ENCODE results near the gene GBP1.
"Not testable (repeated sequence)": the region's sequence is repeated elsewhere in the genome, so short reads cannot be mapped to it uniquely, and the experiment has no call there.

GBP1 gene, protein sequence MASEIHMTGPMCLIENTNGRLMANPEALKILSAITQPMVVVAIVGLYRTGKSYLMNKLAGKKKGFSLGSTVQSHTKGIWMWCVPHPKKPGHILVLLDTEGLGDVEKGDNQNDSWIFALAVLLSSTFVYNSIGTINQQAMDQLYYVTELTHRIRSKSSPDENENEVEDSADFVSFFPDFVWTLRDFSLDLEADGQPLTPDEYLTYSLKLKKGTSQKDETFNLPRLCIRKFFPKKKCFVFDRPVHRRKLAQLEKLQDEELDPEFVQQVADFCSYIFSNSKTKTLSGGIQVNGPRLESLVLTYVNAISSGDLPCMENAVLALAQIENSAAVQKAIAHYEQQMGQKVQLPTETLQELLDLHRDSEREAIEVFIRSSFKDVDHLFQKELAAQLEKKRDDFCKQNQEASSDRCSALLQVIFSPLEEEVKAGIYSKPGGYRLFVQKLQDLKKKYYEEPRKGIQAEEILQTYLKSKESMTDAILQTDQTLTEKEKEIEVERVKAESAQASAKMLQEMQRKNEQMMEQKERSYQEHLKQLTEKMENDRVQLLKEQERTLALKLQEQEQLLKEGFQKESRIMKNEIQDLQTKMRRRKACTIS
- total RNA-seq, result 64.9 reads per million, percentile 74 among the genes with 10 or more reads in this experiment

DNA sequence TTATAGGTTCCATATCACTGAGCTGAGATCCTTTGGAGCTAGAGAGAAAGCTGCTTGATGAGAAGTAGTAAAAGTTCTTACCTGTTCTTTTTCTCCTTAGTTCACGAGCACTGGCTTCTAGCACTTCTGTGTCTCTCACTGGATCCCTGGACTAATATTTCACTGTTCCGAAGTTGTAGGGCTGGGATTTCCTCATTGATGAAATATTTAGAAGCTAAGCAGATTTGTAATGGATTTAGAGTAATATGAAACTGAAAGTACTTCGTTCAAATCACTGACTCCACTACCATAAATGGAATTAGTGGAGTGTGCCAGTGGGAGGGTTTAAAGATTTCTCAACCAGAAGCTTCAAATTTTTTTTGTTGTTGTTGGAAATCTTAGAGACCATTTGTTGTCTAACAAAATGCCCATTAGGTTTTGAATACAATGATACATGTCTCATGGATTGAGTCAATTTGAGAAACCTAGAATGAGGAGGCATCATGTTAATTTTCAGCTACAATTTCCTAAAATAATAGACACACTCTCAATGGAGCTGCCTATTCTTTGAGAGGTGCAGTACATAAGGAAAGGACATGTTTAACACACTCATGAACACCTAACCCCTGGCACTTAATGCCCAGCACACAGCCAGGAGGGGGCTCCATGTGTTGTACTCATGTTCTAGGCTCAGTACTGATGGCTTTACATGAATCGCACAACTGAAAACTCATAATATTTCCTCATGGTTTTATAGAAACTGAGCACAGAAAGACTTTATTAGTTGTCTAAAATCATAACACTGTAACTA lies at the start of gene GBP1:
Gene GBP1, minus strand, starts transcription at position 130 of the 790 bp plus-strand sequence. CDS start 1,974 bp downstream, outside the sequence.
- DNase-seq, result no peak

DNA sequence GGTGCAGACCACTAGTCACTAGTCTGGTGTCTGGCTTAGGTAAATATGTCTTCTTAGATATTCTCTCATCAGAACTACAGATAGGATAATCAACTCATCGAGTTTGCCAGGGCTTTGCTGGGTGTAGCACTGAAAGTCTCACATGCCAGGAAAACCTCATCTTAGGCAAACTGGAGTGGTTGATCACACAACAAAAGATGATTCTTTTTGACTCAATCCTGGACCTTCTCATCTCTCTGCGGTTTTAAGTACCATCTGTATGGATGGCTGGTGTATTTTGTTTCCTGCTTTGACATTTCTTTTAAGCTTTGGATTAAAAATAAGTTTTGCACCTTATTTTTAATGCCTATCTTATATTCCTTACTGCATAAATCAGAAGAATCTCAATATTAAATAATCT lies 49.7 kb upstream of the GBP1 start:
- no peak for DNase-seq

DNA sequence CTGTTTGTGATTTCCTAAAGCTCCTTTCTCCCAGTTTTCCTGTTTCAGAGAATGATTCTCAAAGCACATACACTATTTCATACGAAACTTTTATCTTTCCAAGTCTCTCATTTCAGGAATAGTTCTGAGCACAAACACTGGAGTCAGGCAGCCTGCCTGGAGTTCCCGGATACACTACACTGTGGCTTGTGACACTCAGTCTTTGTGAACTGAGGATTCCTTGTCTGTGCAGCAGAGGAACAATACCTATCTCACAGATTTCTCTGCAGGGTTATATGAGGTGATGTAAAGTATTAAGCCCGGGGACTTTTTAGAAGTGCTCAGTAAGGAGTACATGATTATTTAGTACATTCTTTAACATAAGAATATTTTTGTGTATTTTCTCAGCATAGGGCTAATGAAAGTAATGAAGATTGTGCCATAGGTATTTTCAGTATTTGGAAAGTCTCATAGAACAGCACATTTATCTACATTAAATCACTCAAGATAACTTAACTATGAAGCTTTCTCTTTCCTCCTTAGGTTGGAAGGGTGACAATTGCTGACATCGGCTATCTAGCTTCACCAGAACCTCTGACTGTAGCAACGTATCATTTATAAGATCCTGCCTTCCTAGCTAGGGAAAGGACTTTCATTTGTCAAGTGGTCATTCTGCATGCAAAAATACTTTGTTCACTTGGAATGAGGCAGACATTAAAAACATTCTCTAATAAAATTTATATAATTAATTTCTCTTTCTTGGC lies 48.0 kb upstream of the GBP1 start:
- no peak for DNase-seq

DNA sequence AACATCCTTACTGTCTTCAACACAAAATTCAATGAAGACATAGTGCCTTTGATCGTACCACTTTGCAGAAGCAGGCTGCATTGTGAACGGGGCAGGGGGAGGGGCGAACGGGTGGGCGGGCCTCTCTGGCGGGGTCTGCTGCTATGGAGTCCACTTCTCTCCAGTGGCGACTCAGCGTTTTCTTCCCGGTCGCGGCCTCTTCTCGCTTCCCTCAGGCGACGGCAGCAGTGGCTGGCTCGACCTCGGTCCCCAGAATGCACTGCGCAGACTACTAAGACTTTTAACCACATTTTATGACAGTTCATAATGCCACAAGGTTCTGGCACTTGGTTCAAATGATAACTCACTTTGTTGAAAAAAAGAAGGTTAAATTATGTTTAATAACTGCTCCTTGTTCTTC lies 39.7 kb upstream of the GBP1 start:
- no peak for DNase-seq

DNA sequence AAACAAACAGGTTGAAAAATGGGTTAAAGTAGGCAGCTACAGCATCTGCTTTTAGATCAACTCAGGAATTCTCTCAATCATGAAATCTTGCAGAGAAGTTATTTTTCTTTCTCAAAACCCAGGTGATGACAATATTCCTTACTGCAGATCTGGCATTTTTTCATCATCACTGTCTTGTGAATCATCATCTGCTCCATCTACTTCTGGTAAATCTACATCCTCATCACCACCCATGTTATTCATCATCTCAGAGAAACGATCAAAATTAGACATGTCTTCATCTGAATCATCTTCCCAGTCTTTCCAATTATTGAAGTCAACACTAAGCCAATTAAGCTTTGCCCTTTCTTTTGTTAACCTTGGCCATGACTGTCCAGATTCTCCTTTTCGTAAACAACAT lies 39.1 kb upstream of the GBP1 start:
- DNase-seq, result no peak

DNA sequence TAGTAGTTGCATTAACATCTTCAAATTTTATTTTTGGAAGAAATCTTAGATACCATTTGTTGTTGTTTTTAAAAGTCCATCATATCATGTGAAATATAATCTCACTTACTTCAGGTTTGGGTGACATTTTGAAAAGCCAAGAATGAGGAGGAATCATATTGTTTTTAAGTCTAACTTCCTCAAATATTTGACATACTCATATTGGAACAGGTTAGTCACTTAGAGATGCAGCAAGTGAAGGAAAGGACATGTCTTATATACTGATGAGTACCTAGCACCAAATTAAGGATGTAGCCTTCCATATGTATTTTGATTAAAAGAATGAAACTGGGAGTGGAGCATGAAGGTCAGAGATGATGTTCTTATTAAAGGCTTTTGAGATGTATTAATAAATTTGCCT lies 37.0 kb upstream of the GBP1 start:
- no peak for DNase-seq

DNA sequence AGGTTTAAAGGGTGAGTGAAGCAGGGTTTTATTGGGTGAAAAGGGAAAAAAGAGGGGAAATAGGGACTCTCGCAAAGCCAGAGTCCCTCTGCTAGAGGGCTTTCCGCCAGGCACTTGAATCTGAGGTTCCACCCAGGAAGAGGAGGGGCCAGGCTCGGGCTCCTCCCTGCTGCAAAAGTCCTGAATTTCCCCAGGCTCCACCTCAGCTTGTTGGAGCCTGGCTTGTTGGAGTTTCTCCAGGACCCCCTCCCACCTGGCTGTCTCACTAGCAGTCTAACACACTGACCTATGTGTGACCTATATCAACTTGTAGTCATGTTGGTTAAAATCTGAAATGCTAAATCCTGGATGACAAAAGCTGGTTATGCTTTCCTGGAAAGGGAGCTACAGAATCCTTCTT lies 35.4 kb upstream of the GBP1 start:
- DNase-seq, result no peak

DNA sequence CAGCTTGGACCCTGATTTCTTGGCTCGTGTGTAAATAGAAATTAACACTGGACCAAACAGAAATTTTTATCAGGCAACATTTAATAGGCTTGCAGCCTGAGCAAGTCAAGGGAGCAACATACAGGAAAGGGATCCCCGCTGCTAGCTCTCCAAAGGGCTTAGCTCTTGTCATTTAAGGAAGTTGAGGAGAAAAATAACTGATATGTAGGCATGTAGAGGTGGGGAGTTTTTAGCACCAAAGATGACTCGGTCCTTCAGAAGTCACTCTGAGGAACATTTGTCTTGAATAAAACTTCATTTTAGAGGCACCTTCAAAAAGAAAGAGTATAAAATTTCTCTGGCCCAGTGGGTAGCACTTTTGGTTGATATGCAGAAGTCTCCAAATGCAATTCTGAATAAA lies 33.8 kb upstream of the GBP1 start:
- DNase-seq, result no peak

DNA sequence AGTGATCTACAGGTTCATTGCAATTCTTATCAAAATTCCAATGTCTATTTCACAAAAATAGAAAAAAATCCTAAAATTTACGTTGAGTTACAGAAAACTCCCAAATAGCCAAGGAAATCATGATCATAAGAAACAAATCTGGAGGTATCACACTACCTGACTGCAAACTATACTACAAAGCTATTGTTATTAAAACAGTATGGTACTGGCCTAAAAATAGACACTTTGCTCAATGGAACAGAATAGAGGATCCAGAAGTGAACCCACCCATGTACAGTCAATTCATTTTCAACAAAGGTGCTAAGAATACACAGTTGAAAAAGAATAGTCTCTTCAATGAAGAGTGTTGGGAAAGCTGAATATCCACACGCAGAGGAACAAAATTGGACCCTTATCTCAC lies 30.7 kb upstream of the GBP1 start:
- DNase-seq, result no peak

DNA sequence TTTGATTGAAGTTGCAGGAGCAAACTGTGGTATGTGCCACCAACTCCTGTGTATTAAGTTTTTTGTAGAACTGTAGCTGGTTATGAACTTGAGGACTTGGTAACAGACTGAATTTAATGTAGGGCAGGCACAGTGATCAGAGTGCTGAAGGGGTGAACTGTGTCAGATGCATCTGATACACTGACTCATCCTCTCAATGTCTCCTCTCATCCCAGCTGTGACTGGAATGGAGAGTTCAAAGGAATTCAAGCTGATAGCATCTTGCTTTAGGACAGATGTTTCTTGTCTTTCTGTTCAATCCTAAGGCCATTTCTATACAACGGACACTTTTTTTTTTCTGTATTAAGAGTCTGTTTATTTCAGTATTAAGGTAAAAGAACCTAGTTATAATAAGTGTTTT lies 25.0 kb upstream of the GBP1 start:
- no peak for DNase-seq

DNA sequence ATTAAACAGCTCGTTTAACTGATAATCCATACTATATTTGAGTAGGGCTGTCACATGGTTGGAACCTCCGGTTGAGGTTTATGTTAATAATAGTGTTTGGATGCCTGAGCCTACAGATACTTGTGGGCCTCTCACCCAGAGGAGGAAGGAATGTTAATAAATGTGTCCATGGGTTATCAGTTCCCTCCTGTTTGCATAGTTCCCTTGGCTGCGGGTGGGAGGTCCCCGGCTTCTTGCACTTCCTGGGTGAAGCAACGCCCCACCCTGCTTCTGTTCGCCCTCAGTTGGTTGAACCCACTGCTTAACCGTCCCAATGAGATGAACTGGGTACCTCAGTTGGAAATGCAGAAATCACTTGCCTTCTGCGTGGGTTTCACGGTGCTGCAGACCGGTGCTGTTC lies 23.6 kb upstream of the GBP1 start:
- DNase-seq, result no peak

DNA sequence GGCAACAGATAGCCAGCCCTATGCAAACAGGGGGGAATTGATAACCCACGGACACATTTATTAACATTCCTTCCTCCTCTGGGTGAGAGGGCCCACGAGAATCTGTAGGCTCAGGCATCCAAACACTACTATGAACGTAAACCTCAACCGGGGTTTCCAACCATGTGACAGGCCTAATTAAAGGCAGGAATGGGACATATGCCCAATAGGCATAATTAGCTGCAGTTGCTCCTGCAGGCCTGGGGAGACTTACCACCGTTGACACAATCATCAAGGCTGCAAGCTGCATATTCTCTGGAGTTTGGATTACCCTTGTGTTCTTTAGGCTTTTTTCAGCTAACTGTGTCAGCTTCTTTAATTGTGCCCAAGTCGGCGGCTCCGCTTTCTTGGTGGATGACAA lies 22.2 kb upstream of the GBP1 start:
- DNase-seq, result no peak

DNA sequence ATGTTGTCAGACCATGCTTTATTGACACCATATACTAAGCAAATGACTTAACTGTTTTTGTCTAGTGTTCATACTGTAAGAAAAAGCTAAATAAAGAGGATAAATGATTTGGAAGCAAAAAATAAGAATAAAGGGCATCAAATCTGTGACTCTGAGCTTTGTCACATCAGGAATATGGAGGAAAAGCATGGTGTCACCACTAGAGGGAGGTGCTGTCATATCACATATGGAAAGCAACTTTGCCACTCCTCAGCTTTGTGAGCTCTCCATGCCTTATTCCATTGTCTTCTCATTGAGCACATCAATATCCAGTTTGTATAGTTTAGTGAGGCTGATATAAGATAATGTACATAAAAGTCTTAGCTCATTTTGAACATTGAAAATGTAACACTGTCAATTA lies 20.8 kb upstream of the GBP1 start:
- DNase-seq, result peak; percentile 46

DNA sequence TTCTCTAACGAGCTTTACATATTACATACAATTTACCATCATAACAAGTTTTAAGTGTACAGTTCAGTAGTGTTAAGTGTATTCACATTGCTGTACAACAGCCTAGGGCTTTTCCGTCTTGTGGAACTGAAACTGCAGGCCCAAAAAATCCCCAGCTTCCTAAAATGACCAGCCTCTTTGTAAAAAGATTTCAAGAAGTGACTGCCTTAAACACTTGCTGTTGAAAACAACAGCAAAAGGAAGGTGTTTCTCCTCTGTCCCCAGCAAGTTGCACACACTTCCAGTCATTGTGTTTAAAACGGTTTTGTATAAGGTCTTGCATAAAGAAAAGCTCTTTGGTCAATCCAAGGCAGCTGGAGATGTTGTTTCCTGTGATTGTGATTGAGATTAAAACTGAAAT lies 16.0 kb upstream of the GBP1 start:
- DNase-seq, result no peak

DNA sequence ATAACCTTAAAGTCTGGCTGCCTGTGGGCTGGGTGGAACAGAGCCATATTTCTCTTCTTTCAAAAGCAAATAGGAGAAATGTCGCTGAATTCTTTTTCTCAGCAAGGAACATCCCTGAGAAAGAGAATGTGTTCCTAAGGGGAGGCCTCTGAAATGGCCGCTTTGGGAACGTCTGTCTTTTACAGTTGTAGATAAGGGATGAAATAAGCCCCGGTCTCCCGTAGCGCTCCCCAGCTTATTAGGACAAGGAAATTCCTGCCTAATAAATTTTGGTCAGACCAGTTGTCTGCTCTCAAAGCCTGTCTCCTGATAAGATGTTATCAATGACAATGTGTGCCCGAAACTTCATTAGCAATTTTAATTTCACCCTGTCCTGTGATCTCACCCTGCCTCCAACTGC lies 15.1 kb upstream of the GBP1 start:
- not testable (repeated sequence) for DNase-seq

DNA sequence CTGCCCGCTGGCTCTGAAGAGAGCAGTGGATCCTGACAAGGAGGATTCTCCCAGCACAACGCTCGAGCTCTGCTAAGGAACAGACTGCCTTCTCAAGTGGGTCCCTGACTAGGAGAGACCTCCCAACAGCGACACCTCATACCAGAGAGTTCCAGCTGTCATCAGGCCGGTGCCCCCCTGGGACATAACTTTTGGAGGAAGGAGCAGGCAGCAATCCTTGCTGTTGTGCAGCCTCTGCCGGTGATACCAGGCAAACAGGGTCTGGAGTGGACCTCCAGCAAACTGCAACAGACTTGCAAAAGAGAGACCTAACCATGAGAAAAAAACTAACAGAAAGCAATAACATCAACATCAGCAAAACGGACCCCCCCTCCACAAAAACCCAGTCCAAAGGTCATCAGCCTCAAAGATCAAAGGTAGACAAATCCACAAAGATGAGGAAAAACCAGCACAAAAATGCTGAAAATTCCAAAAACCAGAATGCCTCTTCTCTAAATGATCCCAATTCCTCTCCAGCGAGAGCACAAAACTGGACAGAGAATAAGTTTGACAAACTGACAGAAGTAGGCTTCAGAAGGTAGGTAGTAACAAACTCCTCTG lies 7.6 kb upstream of the GBP1 start:
- not testable (repeated sequence) for DNase-seq

DNA sequence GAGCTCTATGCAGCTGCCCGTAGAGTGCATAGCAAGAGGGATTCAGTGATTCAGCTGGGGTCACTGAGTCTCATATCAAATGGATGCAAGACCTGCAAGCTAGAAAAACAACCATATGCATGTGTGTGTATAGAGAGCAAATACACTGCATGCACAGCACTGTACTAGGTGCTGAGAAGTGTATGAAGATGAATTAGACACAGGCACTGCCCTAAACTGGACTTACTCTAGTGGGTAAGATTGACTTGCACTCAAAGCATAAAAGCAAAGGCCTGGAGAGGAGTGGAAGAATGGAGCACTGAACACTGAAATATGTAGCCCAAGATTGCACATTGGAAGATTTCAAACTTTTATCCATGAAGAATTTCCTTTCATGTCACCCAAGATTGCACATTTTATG lies 5.5 kb upstream of the GBP1 start:
- DNase-seq, result no peak

DNA sequence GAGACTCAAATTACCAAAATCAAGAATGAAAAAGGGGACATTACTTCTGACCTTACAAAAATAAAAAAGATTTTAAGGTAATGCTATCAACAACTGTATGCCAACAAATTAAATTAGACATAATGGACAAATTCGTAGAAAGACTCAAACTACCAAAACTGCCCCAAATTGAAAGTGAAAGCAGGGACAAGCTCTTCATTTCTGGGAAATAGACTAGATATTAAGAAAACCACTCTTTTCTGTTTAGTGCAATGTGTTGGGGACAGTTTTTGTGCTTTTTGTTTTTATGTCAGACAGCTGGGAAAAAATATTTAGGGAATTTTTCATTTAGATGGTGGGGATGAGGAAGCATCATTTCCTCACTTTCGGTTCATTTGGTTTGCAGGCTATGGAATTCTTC lies 4.9 kb upstream of the GBP1 start:
- no peak for DNase-seq

DNA sequence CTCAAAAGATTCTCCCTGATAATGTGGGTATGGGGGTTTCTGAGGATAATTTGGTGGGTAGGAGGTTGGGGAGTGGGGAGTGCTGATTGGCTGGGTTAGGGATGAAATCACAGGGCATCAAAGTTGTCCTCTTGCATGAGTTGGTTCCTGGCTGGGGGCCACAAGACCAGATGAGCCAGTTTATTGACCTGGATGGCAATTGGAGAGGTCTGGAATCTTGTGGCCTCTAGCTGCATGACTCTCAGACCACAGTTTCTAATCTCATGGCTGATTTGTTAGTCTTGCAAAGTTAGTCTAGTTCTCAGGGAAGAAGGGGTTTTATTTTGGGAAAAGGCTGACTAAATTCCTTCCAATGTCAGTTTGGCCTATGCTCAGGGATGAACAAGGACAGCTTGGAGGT lies 3.3 kb upstream of the GBP1 start:
- no peak for DNase-seq

DNA sequence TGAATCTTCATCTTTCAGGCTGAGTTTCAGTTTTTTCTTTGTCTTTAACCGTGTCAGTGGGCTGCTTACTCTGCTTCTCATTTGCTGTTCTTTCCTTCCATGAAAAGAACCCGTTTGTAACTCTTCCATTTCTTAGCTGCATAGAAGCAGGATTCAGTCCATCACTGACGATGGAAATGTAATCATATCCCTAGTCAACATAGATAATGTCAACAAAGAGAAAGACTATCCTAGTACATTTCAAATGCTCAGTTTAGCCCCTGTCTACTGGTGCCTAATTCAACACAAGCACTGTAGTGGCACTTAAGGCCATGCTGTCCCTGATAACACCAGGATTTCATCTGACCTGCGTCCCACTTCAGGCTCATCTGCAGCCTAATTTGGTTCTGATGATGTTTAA lies 376 bp downstream of the GBP1 start:
- no peak for DNase-seq

DNA sequence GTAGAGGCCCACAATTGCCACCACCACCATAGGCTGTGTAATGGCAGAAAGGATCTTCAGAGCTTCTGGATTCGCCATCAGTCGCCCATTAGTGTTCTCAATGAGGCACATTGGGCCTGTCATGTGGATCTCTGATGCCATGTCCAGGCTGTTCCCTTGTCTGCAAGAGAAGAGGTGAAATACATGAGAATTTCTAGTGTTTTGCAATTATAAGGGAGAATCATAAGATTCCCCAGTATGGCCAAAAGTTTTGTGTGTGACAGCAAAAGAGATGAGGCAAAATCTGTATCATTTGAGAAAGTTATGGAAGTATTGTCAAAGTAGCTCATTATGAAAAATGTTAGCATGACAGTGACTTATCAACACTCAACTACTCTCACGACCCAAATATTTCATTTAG lies 1.9 kb downstream of the GBP1 start:
- DNase-seq, result no peak

DNA sequence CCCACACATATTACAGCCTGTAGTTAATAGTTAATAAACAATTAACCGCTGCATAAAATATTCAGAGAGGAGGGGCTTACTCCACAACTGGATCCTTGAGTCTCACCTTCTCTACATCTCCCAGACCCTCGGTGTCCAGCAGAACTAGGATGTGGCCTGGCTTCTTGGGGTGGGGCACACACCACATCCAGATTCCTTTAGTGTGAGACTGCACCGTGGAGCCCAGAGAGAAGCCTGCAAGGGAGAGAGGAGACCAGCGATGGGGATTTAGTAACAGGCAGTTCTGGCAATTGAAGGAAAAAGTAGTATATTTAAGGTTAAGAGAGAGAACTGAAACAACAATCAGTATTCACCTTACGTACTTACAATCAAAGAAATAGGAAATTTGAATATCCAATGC lies 4.9 kb downstream of the GBP1 start:
- no peak for DNase-seq

DNA sequence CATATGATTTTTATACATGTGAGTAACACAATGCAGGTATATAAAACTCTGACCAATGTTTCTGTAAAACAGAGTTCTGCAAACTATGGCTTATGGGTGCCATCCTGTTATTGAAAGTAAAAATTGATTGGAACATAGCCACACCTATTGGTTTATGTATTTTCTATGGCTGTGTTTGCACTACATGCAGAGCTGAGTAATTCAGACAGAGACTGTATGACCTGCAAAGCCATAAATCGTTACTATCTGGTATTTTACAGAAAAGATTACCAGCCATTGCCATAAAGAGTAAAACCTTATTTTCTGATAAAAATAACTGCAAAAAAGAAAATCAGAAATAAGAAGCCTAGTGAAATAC lies 13.1 kb downstream of the GBP1 start:
- no peak for DNase-seq

Data from effector CD4-positive, alpha-beta T cell (primary cell).